GM18520 (cell line): Measurements from ENCODE around the gene ACAN.

Experiments used
- ATAC-seq: cut with Tn5 transposase; IDR thresholded peaks from one replicate; pipeline ENCODE4 v1.9.1; 2021; ENCODE audit not compliant: unreplicated experiment

Gene ACAN

DNA sequence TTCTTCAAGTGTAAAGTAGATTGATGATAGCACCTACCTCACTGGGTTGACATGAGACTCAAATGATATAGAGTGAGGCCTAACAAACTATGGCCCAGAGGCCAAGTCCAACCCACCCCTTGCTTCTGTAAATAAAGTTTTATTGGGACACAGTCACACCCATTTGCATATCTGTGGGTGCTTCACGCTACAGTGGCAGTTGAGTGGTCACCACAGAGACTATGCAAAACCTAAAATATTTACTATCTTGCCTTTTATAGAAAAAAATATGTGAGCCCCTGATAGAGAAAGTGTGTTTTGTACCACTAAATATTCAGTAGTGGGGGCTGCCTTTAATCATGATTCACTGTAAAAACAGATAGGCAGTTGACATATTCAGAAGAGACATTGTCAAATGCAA lies 38.0 kb downstream of the ACAN start:
- ATAC-seq, result no peak

- no peak for ATAC-seq
Observed at GRCh38 chr15:88842156-88842555, 38.9 kb downstream of the ACAN start.

DNA sequence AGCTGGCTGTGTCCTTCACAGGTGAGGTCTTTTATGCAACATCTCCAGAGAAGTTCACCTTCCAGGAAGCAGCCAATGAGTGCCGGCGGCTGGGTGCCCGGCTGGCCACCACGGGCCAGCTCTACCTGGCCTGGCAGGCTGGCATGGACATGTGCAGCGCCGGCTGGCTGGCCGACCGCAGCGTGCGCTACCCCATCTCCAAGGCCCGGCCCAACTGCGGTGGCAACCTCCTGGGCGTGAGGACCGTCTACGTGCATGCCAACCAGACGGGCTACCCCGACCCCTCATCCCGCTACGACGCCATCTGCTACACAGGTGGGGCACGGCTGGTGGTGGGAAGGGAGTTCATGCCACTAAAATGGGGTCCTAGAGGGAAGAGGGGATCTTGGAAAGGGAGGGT lies 40.1 kb downstream of the ACAN start:
- no peak for ATAC-seq

DNA sequence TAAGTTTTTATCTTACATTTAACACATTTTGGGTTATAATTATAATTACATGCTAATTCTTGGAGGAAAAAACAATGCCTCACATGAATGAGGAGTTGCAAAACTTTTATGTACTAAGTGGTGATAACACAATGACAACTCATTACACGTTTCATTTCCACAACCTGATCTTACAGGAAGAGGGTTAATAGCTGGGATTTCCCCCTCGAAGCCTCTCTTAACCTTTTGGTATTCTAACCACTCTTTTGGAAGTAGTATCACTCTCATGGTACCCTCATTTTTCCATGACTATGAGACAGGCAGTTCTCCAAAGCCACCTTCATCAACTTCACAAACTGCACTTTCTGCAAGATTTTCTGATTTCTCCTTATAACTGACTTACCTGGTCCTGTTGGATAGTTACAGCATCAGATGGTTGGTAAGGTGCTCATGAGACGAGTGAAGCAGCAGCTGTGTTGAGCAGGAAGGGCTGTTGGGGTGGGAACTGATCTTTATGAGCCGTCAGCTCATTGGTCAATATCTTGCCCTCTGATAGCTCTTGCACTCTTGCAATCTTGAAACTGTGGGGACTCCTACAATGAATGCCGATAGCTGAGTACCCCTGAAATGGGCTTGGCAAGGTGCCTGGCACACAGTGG lies 41.6 kb downstream of the ACAN start:
- no peak for ATAC-seq

- ATAC-seq, result no peak
Observed at GRCh38 chr15:88845616-88846015, 42.4 kb downstream of the ACAN start.

DNA sequence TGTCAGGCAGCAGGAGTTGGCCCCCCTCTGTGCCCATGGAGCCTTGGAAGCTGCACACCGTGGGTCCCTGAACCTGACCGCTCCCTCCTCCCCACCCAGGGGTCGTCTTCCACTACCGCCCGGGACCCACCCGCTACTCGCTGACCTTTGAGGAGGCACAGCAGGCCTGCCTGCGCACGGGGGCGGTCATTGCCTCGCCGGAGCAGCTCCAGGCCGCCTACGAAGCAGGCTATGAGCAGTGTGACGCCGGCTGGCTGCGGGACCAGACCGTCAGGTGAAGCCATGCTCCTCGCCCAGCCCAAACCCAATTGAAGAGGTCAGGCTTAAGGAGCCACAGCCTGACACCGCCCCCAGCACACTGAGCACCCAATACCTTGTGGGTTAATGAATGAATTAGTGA lies 43.9 kb downstream of the ACAN start:
- ATAC-seq, result no peak

DNA sequence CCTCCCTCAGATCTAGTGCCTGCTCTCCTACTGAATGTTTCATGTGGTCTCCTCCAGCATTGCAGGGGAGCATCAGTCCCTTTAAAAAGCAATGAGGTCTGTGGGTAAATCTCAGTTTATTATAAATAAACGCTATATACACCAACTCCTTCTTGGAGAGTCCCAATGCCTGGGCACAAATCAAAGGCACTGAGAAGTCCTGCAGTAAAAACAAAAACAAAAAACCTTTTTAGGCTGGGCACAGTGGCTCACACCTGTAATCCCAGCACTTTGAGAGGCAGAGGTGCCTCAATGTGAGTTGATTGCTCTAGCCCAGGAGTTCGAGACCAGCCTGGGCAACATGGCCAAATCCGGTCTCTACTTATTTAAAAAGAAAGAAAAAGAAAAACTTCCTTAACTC lies 45.0 kb downstream of the ACAN start:
- no peak for ATAC-seq

- ATAC-seq, result no peak
Observed at GRCh38 chr15:88849376-88850072, 46.3 kb downstream of the ACAN start.

GRCh38 chr15:88852476-88852875 lies 49.2 kb downstream of the ACAN start:
- no peak for ATAC-seq

- ATAC-seq, result no peak
Observed at GRCh38 chr15:88858934-88859333, 55.7 kb downstream of the ACAN start.

DNA sequence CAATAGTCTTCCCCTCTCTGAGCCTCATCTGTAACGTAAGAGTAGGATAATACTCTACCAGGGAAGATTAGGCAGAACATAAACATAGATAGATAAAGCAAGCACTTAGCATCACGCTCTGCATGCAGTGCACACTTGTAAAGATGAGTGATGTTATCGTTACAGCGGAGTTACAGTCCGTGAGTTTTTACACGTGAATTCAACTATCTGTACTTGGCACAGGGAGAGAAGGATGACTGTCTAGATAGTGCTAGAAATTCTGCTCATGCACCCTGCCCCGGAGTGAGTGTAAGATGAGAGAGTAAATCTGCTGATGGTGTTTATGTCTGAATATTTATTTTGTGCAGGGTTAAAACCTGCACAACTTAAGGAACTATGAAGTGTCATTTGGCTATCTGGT lies 56.3 kb downstream of the ACAN start:
- ATAC-seq, result no peak

DNA sequence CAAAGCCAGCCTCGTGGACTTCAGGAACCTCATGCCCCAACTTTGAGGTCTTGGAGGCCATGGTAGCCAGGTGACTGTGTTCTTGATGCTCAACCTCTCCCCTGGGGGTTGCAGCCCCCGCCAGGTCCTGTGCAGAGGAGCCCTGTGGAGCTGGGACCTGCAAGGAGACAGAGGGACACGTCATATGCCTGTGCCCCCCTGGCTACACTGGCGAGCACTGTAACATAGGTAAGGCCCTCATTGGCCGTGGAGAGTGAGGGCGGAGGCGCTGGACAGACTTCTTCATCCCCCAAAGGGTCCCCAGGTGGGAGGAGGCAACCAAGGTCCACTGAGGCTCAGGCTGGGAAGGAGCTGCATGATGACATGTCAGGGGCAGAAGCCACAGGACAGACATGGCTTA lies 57.0 kb downstream of the ACAN start:
- ATAC-seq, result no peak

DNA sequence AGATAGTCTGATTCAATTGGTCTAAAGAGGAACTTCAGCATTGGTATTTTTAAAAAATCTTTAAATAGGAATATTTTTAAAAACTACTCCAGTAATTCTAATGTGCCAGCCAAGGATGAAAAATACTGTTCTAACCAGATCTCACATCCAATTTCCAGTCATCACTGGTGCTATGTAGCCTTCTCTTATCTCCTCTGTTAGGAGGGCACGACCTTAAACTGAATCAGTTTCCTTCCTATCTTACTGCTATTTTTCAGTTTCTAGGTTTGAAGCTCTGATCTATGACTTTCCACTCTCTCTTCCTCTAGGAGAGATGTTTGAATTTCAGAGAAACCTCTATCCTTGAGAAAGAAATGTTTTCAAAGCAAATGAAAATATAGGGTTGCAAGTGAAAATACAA lies 60.2 kb downstream of the ACAN start:
- no peak for ATAC-seq

- no peak for ATAC-seq
Observed at GRCh38 chr15:88864861-88865497, 61.7 kb downstream of the ACAN start.

GRCh38 chr15:88865498-88866099 lies 62.4 kb downstream of the ACAN start:
- no peak for ATAC-seq

- ATAC-seq, result no peak
Observed at GRCh38 chr15:88866295-88866881, 63.2 kb downstream of the ACAN start.

DNA sequence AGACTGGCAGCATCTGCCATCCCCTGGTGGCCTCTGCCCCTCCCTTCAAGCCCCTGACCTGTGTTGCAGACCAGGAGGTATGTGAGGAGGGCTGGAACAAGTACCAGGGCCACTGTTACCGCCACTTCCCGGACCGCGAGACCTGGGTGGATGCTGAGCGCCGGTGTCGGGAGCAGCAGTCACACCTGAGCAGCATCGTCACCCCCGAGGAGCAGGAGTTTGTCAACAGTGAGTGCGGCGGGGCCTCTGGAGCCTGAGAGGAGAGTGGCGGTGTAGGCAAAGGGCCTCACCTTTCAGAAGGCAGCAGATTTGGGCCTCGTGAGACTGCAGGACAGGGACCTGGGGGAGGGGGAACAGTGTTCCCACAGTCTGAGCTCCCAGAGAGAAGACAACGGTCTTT lies 68.1 kb downstream of the ACAN start:
- ATAC-seq, result no peak

DNA sequence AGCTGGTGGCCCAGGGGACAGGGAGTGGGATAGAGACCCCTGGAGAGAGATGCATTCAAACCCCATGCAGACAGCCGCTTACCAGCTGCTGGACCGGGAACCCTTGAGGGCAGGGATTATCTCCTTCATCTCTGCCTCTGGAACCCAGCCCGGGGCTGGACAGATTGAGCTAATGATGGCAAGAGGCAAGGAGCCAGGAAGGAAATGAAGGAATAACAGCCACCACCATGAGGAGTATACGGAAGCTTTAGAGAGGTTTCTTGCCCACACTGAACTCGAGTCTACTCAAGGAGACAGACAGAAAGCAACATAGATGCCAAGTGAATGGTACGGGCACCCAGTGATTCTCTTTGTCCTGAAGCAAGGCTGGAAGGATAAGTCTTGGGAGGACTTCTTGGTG lies 68.9 kb downstream of the ACAN start:
- no peak for ATAC-seq

DNA sequence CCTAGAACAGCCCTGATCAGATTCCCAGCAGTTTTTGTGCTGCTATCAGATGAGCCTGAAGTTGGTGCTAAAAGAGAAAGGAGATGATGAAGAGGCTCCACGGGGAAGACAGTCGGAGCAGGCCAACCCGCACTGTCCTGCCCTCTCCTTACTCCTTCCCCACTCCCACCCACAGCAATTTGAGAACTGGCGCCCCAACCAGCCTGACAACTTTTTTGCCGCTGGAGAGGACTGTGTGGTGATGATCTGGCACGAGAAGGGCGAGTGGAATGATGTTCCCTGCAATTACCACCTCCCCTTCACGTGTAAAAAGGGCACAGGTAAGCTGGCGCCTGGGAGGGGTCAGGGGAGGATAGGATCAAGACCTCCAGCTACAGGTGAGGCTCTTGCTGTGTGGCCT lies 69.5 kb downstream of the ACAN start:
- ATAC-seq, result no peak

- ATAC-seq, result no peak
Observed at GRCh38 chr15:88873786-88874185, 70.5 kb downstream of the ACAN start.

GRCh38 chr15:88874275-88874674 lies 71.0 kb downstream of the ACAN start:
- ATAC-seq, result no peak

- ATAC-seq, result no peak
Observed at GRCh38 chr15:88874684-88875083, 71.4 kb downstream of the ACAN start.
